Activated CD4-positive, CD25-positive, alpha-beta regulatory T cell treated with anti-CD3 and anti-CD28 coated beads, Interleukin-2, amount 50 U/mL, for 72 hours (primary cell): Measurements from ENCODE around the gene GIGYF2.

Source experiments
- DNase-seq: peaks from one replicate; pipeline ENCODE4 v3.0.0; 2021

The GIGYF2 gene

DNA sequence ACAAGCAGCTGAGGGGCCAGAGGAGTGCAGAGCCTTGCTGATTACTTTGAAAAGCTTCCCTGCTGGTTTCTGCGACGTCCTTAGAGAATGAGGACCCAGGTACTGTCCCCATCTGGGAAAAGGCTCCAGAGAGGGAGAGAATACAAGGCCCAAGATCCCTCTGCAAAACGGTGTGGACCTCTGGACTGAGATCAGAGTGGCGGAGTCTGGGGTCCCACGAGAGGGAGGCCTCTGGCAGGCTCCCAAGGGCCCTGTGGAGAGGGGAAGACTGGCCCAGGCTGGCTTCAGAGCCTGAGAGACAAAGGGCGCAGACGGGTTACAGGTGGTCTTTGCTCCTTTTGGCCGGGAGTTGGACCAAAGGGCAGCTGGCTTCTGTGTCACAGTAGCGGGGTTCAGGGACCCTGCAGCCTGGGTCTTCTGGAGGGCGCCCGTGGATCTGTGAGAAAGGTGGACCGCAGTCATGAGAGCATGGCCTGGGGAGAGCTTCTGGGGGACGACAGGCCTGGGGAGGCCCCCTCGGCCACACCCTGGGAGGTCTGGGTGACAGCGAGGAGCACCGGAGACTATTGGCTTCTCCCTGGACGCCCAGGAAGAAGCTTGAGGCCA, 173.7 kb downstream of the GIGYF2 start:
- DNase-seq, result peak; percentile 27

DNA sequence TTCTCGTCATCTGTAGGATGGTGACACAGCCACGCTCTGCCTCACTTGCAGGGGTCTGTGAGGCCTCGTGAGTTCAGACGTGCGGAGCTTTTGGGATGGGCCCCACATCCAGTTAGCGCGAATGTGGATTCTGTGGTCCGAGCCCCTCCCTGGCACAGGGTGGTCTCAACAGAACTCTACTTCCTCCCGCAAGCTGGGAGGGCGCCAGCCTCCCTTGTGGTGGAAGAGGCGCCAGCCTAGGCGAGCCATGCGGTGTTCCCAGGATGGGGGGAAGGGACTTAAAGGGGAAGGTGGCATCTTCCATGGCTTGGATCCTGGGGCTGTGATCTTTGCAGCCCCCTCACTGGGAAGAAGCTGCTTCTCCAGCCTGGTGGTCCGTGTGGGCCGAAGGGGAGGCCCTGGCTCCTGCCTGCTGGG, 174.3 kb downstream of the GIGYF2 start:
- peak; percentile 14 for DNase-seq

DNA sequence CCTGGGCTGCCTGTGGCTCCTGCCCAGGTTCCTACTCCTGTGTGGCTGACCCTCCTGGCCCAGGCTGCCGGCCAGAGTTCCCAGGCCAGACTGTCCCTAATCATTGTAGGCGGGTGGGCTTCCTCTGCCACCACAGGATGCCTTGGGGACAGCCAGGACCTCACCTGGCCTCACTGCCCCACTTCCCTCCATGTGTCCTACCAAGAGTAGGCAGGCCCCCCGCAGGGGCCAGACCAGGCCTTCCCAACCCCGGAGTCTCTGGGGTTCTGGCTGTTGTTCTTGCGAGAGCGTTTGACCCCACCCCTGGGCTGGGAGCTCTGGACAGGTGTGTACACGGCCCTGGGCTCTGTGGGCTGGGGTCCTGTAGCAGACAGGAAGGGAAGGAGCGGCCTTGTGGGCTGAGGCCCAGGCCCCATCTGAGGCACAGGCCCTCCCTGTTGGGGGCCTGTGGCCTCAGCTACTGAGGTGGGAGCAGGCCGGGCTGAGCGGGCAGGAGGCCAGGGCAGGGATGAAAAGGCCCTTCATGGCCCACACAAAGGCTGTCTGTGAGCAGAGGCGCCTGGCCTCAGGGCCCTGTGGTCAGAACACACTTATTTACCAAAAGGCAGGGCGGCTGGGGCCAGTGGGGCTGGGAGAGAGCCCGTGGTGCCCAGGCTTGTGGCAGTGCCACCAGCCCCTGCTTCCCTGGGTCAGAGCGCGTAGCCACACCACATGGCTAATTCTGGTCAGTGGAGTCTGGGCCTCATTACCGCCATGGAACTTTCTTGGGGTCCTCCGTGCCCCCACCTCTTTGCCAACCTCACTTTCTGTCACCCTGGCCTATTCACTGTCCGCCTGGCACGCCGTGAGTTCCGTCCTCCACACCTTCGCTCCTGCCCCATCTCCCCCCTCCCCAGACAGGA, 175.0 kb downstream of the GIGYF2 start:
- peak; percentile 16 for DNase-seq

DNA sequence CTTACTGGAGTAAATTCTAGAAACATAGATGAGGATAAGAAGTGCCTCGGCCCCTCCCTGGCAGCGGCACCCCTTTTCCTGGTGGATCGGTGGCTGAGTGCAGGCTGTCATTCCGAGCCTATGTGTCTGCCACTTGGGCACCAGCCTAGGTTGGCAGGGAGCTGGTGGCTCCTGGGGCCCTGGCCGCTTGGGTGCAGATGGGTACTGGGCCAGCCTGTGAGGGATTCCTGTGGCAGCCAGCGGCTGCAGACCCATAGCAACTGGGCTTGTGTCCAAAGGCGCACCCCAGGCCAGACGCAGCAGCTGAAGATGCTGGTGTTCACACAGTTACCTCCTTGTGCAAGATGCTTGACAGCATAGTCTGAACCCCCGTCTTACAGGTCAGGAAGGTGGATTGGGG, 175.7 kb downstream of the GIGYF2 start:
- no peak for DNase-seq

DNA sequence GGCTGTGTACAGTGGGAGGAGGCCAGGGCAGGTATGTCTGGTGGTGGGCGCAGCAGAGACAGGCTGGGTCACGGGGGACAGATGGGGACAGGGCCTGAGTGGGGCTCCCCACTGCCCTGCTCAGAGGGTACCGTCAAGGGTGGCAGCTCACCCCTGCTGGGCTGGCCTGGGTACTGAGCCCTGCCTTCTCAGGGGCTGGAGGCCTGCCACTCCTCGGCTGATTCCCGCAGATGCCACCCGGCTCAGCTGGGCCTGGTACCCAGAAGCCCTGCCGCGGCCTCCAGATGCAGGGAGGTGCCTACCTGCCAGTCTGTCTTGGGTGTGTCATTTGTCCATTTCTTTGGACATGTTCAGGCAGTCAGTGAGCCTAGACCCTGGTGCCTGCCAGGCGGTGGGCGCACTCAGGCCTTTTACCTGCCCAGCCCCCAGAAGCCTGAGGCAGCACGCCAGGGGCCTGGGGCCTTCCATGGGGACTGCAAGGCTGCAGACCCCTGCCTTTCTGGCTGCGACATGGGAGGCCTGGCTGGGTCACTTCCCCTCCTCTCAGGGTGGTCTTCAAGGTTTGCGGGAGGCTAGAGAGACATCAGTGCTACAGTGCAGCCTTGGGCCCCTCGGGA, 176.3 kb downstream of the GIGYF2 start:
- DNase-seq, result no peak

DNA sequence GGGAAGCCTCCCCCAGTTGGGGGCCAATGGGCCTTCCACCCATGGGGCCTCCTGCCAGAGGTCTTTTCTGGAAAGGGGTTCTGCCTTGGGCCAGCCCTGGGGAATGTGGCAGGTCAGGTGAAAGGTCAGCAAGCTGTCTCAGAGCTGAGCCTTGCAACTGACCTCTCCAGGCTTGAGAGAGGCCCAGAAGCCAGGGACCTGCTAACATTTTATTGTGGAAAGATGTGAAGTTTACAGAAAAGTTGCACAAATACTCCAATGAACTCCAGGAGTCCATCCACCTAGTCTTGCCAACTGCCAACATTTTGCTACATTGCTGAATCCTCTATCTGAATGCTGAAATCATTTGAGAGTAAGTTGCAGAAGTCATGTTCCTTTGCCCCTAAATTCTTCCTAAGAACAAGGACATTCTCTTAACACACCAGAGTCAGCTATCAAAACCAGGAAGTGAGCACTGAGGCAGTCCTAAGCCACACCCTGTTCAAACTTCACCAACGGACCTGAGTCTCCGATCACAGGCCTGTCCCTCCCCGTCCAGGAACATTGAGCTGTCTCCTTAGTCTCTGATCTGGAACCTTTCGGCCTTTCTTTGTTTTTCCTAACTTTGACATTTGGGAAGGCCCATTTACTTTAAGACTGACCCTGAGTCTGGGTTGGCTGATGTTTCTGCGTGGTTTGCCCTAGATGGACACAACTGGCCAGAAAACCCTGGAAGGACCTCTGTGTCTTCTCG, 176.9 kb downstream of the GIGYF2 start:
- DNase-seq, result peak; percentile 7

DNA sequence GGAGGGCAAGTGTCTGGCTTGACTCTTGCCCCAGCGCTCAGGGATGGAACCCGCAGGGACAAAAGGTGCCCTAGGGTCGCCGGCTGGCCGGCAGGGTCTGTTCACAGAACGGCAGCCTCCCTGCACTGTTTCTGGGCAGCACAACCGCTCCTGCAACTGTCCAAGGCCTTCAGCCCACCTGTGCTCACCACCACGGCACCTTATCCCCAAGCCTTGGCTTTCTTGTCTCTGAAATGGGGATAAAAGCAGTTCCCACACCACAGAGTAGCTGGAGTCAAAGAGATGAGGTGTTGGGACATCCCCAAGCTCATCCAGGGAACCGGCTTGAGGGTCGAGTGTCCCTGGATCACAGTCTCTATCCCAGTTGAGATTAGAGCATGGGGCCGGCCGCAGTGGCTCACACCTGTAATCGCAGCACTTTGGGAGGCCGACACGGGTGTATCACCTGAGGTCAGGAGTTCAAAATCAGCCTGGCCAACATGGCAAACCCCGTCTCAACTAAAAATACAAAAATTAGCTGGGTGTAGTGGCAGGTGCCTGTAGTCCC, 177.6 kb downstream of the GIGYF2 start:
- DNase-seq, result peak; percentile 14

DNA sequence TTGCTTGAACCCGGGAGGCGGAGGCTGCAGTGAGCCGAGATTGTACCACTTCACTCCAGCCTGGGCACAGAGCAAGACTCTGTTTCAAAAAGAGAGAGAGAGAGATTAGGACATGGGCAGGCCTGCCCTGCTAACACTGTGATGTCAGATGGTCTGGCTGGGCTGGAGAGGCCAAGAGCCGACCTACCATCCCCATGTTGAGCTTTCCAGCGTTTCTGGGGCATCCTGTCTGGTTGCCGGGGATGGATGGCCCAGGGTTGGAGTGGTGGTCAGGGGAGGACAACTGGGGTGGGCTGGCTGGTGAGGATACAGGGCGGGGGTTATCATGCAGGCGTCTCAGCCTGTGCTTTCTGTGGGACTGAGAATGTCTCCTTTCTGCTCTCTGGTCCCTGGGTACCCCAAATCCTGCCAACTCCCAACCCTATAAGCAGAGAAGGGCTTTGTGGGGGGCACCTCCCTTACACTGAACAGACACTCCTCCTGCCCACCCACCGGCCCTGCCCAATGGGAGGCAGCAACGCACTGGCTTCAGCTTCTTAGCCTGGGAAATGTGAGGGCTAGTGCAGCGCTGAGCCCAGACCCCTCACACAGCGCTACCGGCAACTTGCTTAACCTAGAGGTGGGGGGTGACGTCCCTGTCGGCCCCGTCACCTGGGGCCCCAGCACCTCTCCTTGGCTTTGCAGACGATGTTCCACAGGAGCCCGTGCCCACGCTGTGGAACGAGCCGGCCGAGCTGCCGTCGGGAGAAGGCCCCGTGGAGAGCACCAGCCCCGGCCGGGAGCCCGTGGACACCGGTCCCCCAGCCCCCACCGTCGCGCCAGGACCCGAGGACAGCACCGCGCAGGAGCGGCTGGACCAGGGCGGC, 178.4 kb downstream of the GIGYF2 start:
- DNase-seq, result no peak

DNA sequence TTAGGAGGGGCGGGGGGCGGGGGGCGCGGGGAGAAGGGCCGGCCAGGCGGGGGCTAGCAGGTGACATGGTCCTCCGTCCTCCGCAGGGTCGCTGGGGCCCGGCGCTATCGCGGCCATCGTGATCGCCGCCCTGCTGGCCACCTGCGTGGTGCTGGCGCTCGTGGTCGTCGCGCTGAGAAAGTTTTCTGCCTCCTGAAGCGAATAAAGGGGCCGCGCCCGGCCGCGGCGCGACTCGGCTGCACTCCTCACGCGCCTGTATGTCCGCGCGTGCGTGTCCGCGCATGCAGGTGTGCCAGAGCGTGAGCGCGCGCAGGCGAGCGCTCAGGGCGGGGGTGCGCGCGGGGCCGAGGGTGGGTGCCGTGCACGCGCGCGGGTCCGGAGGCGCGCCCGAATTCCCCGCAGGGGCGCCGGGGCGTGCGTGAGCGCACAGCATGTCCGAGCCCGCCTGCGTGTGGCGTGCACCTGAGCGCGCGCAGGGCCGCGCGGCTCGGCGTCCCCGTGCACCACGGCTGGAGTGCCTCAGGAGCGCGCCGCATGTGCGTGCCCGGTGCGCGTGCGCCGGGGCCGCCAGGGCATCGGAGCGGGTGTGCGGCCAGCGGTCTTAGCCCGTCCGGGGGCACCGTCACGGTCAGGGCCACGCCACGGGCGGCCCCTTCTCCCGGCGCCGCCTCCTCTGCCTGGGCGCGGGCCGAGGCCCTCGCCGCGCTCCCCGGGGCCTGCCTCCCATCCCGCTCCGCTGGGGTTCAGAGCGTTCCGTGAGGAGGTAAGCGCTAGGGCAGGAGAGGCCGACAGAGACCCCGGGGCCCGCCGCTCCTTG, 179.2 kb downstream of the GIGYF2 start:
- DNase-seq, result no peak

DNA sequence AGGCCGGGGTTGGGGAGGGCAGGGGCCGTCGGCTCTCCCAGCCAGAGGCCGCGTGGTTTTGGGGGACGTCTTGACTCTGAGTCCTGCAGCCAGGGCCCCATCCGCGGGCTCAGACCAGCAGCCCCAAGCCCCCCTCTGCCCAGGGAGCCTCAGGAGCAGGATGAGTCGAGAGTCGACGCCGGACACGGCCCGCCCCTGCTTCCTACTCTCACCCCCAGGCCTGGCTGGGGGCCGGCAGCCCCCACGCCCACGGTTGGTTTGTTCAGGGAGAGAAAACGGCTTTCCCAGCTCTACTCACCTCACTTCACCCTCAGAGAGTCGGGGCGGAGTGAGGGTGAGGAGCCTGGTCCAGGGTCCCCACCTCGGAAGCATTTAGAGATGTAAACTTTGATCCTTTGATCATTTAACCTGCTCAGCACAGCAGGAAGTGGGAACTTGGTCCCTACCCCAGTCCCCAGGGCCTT, 179.9 kb downstream of the GIGYF2 start:
- DNase-seq, result no peak

DNA sequence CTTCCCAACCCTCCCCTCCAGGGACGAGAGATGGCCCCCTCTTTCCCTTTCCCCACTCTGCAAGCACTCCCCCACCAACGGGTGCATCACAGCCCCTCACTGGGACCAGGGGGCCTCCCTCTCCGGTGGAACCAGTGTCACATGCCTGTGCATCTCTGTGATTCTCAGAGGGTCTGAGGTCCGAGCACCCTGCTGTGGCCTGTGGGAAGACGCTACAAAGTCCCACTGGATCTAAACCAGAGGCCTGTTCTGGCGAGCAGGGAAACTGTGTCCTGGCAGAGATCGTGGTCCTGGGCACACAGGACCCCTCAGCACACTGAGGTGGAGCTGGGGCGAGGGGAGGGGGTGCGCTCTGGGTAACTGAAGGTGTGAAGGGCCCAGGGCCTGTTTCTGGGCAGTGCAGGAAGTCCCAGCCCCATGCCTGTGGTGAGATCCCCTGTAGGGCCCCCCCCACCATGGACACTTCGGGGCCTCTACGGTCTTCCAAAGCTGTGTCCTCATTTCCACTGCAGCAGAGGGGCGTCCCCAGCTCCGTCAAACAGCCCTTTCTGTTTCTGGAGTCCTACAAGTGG, 180.9 kb downstream of the GIGYF2 start:
- DNase-seq, result no peak

DNA sequence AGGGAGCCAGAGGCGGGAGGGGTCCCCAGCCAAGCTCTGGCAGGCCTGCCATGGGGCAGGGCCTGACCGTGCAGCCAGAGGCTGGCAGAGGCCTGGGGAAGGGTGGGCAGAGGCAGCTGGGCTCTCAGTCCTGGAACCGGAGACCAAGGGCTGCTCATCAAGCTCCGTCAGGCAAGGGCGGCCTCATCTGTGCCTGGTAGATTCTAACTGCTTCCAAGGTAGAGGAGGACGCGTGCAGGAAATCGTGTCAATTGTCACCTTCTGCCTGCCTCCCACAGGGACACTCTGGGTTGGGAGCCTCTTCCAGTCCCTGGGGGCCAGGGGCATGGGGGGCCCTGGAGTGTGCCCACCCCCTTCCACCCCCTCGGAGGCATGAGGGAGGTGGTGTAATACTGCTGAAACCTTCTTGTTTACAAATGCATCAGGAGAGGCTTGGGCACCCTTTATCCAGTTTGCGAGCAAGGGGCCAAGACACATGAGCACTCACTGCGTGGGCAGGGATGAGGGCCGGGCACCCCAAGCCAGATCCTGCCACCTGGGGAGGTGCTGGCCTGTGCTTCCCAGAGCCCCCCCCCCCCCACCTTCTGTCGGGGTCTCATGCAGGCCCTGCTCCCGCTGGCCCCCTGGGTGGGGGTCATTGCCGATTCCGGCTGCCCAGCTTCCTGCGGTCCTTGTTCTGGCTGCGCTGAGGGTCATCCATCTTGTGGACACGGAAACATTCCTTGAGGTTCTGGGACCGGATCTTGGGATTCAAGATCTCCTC, 181.9 kb downstream of the GIGYF2 start:
- DNase-seq, result no peak

DNA sequence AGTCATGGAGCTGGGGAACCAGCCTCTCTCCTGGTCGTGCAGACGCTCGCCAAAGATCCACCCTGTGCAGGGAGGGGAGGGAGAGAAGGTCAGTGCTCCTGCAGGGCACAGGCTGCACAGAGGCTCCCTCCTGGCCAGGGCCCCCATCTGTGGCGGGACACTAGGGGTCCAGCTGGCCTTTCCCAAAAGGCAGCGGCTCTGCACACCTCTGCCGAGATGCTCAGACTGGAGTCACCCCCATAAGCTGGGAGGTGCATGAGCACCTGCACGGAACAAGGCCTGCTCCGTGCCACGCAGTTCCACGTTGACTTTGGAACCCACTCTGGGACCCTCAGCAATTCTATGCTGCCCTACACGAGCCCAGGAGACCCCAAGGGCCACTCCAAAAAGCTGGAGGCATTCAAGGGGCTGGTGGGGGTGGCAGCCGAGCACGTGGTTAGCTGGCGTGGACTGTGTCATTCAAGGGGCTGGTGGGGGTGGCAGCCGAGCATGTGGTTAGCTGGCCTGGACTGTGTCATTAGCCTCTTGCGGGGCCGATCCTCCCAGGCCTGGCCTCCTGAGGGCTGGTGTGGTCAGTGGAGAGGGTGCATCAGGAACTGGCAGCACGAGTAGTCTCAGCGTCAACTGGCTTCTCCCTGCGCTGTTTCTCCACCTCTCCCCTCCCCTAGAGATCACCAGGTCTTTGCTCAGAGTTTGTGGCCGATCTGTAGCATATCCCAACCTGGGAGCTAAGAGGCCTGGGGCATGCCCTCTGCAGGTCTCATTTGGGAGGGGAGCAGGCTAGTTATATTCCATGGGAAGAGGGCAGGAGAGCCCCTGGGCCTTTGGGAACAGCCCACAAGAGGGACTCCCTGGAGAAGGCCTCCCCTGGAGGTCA, 182.7 kb downstream of the GIGYF2 start:
- DNase-seq, result no peak

DNA sequence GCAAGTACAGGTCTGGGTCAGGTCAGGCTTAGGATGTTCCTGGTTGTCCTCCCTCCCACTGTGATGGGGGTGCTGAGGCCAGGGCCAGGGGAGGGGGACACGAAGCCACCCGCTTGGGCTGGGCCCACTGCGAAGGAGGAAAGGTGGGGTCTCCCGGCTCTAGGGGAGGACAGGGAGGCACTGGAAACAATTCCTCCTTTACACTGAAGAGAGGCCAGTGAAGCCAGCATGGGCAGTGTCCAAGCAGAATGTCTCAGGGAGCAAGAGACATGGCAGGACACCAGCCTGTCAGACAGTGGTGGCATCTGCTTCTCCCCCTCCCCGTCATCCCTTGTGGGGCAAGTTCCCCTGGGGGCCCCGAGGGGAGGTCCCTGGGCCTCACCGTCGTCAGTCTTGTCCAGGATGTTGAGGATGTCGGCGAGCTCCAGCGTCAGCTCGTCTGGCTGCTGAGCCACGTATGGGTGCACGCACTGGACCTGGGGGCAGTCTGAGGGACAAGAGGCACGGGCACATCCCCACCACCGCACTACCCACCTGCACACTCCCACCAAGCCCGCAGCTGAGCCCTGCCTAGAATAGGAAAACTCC, 183.7 kb downstream of the GIGYF2 start:
- no peak for DNase-seq

DNA sequence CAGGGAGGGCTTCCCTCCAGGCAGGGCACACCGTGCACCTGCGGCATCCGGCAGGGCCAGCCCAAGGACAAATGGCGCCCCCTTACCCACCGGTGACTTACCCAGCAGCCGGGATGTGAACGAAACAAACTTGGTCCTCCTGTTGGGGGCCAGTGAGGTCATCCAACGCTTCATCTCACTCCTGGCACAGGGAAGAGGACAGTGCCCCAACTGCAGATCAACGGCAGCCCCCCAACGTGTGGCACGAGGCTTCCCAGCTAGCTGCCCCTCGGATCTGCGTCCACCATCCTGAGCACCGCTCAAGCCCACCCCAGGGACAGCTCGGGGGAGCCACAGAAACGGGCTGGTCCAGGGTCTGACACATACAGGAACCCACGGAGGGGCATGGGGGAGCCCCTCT, 185.0 kb downstream of the GIGYF2 start:
- DNase-seq, result no peak

DNA sequence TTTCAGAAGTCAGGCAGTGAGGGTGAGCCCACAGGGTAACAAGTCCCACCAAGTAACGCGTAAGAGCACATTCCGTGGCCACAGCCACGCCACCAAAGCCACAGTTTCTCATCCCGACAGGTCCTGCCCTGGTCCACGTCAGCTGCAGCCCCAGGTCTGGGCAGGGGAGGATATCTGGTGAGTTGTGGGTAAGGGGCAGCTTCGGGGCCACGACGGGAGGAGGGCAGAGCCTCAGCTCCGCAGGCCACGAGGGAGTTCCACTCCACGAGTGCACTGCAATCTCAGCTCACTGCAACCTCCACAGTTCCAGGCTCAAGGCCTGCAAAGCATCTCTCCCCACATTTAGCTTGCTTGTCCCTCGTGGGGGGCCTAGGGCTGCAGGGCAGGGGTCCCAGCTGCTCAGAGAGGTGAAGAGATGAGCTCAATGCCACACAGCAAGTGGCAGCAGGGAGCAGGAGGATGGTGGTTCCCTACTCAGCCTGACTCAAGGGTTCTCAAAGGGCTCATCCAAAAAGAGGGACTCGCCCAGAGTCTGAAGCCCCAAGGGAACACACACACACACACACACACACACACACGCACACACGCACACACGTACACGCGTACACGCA, 185.5 kb downstream of the GIGYF2 start:
- no peak for DNase-seq

DNA sequence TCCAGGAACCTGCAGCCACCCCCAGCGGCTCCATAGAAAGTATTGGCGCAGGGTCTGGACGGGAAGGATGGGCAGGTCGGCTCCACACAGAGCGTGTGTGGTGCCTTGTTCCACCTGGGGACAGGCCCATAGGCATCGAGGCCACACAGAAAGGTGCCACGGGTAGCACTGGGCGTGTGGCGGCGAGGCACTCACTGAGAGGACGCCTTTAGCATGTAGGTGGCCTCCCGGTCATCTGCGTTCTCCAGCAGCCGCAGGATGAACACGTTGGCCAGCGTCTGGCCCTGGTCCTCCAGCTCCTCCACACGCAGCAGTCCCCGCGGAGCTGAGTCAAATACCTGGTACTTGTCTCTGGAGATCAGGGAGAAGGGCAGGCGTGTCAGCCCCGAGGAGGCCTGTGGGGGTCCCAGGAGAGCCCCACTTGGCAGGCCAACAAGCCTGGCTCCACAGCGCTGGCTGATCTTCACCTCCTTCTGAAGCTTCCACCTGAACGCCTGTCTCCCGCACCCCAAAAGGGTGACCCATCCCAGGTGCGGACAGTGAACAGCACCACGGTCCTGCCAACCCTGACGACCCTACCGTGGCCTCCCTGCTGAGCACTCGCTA, 186.1 kb downstream of the GIGYF2 start:
- no peak for DNase-seq
